Gastrocnemius medialis (tissue), 4 donors: ENCODE measurements around the gene CMAS. TPM values are rescaled to one million over a fixed set of nuclear protein-coding genes. Genes with fewer than 3 reads are reported as not detected.

Experiments
- ATAC-seq, 2 donors: fragments of 150-250 bp; one replicate each; pipeline ENCODE4 v1.9.1; 2016
- DNase-seq, 2 donors: peaks; one replicate each; pipeline ENCODE4 v3.0.0-alpha.2; 2019
- H3K27ac ChIP-seq, 4 donors: fragments of 200-600 bp; sonication (generic); 1 replicate in 1 of 4; 2 replicates in 3 of 4; pipeline ENCODE4 v1.5.1; 2016 to 2018; ENCODE audit warnings: mild to moderate bottlenecking in 2 of 4, moderate library complexity in 1 of 4
- H3K27me3 ChIP-seq, 3 donors: fragments of 200-600 bp; sonication (generic) in 2 of 3; 1 replicate in 1 of 3; 2 replicates in 2 of 3; pipeline versions ENCODE4 v1.5.1 to v1.6.0; 2016 to 2019; ENCODE audit warnings: mild to moderate bottlenecking in 1 of 3, moderate library complexity in 1 of 3
- H3K36me3 ChIP-seq, 2 donors: fragments of 200-600 bp; sonication (generic) in 1 of 2; one replicate each; pipeline ENCODE4 v1.5.1; 2017 to 2018
- H3K4me1 ChIP-seq, 2 donors: fragments of 200-600 bp; sonication (generic) in 1 of 2; one replicate each; pipeline ENCODE4 v1.5.1; 2016 to 2017; ENCODE audit warnings: mild to moderate bottlenecking in 2 of 2
- H3K4me3 ChIP-seq, 4 donors: fragments of 200-600 bp; sonication (generic) in 3 of 4; 1 replicate in 1 of 4; 2 replicates in 3 of 4; pipeline ENCODE4 v1.5.1; 2016 to 2019; ENCODE audit warnings: mild to moderate bottlenecking in 2 of 4
- H3K9me3 ChIP-seq, 3 donors: fragments of 200-600 bp; sonication (generic) in 2 of 3; 1 replicate in 1 of 3; 2 replicates in 2 of 3; pipeline ENCODE4 v1.5.1; 2016 to 2019
- POLR2A ChIP-seq, 2 donors: fragments of 450-650 bp; IDR thresholded peaks; one replicate each; pipeline ENCODE4 v1.6.1; 2017; ENCODE audit warnings: antibody characterized with exemption in 2 of 2, mild to moderate bottlenecking in 2 of 2, moderate library complexity in 2 of 2
- in situ Hi-C, 4 donors: fragments of 200-750 bp; cut with MboI; loops; one replicate each; pipeline versions ENCODE4 v1.15.0 to v1.8.0; 2017; ENCODE audit warnings: low sequenced_read_pairs in 4 of 4
- intact Hi-C: fragments of 100-400 bp; cut with DNase I; formaldehyde crosslinking; loops from one replicate; pipeline ENCODE4 v1.15.1; 2023; ENCODE audit warnings: low total_unique reads
- total RNA-seq, 4 donors: library from RNA; depleted of rRNA; stranded (reverse); fragments of >200 nt; gene quantifications; one replicate each; pipeline versions ENCODE4 v1.1.0 to v1.2.3, GENCODE V29; 2016
- TF ChIP-seq, protein P1 (sequence below), 5 experiments: fragments of 450-650 bp in 3 of 5; fragments of 200-600 bp in 2 of 5; sonication (generic) in 2 of 5; IDR thresholded peaks in 4 of 5; conservative IDR thresholded peaks in 1 of 5; 1 replicate in 4 of 5; 2 replicates in 1 of 5; pipeline ENCODE4 v1.5.1; 2016 to 2019; ENCODE audit warnings: antibody characterized with exemption in 5 of 5, mild to moderate bottlenecking in 3 of 5, moderate library complexity in 3 of 5

The CMAS gene
- total RNA-seq, 4 donors from 2014 or later: 28.2 to 33.4 (median 29.8) TPM

DNA sequence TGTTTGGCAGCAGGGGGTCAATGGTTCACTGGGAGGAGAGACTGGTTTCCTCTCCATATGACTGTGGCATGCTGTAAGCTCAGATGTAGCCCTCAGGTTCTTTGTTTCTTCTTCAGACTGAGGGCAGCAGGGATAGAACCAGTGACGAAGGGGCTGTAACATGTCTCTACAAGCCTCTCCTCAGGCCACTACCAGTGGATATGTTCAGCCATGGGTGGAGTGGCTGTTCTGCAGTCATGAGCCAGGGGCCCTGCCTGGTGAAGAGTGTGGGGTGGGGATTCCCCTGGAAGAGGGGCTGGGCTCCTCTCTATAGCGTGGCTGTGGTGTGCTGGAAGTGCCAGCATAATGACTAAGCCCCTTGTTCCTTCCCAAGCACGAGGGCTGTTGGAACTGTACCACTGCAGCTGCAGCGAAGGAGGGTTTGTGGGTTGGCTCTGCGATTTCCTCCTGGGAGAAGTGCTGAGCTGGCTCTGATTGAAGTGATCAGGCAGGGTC lies 55.8 kb downstream of the CMAS start:
- in situ Hi-C loops (loop anchor here in 3 of 4 donors (10.0 to 25.0 kb wide), 2 partner anchors 233 to 236 kb away; partner anchors contain the start of gene ST8SIA1 (in 3 of the 3)), intact Hi-C loops (no loop called here)
- peak in 1 of 2 donors; percentile 21 for ATAC-seq
- peak; percentile 5 to 51 for DNase-seq
- Histone ChIP-seq H3K4me3 (no peak overlapping the region), H3K9me3 (no peaks in the 10 kb centered on the region), H3K4me1 (no peaks in the 10 kb centered on the region), H3K27me3 (no peaks in the 10 kb centered on the region), H3K27ac (no peak overlapping the region), H3K36me3 (no peaks in the 10 kb centered on the region)
- TF ChIP-seq, protein P1, sequence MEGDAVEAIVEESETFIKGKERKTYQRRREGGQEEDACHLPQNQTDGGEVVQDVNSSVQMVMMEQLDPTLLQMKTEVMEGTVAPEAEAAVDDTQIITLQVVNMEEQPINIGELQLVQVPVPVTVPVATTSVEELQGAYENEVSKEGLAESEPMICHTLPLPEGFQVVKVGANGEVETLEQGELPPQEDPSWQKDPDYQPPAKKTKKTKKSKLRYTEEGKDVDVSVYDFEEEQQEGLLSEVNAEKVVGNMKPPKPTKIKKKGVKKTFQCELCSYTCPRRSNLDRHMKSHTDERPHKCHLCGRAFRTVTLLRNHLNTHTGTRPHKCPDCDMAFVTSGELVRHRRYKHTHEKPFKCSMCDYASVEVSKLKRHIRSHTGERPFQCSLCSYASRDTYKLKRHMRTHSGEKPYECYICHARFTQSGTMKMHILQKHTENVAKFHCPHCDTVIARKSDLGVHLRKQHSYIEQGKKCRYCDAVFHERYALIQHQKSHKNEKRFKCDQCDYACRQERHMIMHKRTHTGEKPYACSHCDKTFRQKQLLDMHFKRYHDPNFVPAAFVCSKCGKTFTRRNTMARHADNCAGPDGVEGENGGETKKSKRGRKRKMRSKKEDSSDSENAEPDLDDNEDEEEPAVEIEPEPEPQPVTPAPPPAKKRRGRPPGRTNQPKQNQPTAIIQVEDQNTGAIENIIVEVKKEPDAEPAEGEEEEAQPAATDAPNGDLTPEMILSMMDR (IDR thresholded peaks at IDR 0.05 in 4 of 5, conservative IDR thresholded peaks at IDR 0.05 in 1 of 5): no peak
- no peak for TF ChIP-seq POLR2A (IDR thresholded peaks at IDR 0.05)

DNA sequence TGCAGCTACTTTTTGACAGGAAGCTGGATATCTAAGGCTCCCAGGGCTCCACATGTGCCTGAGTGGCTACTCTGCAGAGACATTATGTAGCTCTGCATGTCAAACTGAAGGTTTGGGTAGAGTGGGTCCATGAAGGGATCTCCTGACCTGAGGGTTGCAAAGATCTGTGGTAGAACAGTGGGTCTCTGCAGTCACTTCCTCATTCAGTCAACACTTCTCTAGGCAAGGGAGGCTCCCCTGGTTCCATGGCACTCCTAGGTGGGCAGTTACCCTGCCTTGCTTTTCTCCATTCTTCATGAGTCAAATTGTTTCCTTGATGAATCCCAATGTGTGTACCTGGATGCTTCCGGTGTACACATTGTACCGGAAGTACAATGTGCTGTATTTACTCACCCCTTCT lies 57.4 kb downstream of the CMAS start:
- intact Hi-C loops: no loop called here

DNA sequence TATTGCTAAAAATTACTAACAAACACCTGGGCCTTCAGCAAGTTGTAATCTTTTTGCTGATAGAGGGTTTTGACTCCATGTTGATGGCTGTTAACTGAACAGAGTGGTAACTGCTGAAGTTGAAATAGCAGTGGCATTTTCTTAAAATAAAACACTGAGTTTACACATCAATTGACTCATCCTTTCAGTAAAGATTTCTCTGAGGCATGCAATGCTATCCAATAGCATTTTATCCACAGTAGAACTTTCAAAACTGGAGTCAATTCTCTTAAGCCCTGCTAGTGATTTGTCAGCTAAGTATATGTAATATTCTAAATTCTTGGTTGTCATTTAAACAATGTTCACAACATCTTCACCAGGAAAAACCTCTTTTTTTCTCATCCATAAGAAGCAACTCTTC lies 59.5 kb downstream of the CMAS start:
- H3K4me3 ChIP-seq: no peak overlapping the region
- ATAC-seq (no peak), DNase-seq (no peak)
- H3K4me1 ChIP-seq: no peaks in the 10 kb centered on the region
- no peak overlapping the region for H3K27ac ChIP-seq
- TF ChIP-seq, protein P1 (IDR thresholded peaks at IDR 0.05 in 4 of 5, conservative IDR thresholded peaks at IDR 0.05 in 1 of 5): no peak
- no peak for TF ChIP-seq POLR2A (IDR thresholded peaks at IDR 0.05)
- intact Hi-C loops (no loop called here), in situ Hi-C loops (loop anchor here in 3 of 4 donors (10.0 to 25.0 kb wide), 2 partner anchors 229 to 232 kb away; partner anchors contain the start of gene ST8SIA1 (in 3 of the 3))
- H3K36me3 ChIP-seq: no peaks in the 10 kb centered on the region
- H3K27me3 ChIP-seq: no peaks in the 10 kb centered on the region
- H3K9me3 ChIP-seq: no peaks in the 10 kb centered on the region

More for the DNA sequence above, 57.4 kb downstream of the CMAS start:
- ATAC-seq (no peak), DNase-seq (no peak)
- TF ChIP-seq, protein P1 (IDR thresholded peaks at IDR 0.05 in 4 of 5, conservative IDR thresholded peaks at IDR 0.05 in 1 of 5): no peak
- no peak for TF ChIP-seq POLR2A (IDR thresholded peaks at IDR 0.05)
- H3K4me1 ChIP-seq: no peaks in the 10 kb centered on the region
- no peaks in the 10 kb centered on the region for H3K27me3 ChIP-seq
- in situ Hi-C loops: loop anchor here in 3 of 4 donors (10.0 to 25.0 kb wide), 2 partner anchors 231 to 234 kb away; partner anchors contain the start of gene ST8SIA1 (in 3 of the 3)
- H3K9me3 ChIP-seq: no peaks in the 10 kb centered on the region
- no peak overlapping the region for H3K4me3 ChIP-seq
- H3K36me3 ChIP-seq: no peaks in the 10 kb centered on the region
- H3K27ac ChIP-seq: no peak overlapping the region

DNA sequence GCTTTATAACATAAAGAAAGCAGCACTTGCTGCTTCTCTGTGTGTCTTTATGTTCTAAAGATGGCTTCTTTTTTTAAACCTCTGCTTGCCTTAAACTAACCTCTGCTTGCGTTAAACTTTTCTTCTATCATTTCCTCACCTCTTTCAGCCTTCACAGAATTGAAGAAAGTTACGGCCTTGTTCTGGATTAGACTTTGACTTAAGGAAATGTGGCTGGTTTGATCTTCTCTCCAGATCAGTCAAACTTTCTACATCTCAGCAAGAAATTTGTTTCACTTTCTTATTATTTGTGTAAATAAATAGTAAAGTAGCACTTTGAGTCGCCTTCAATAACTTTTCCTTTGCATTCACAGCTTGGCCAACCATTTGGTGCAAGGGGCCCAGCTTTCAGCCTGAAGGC lies 64.2 kb downstream of the CMAS start:
- H3K9me3 ChIP-seq: no peaks in the 10 kb centered on the region
- H3K27me3 ChIP-seq: no peaks in the 10 kb centered on the region
- intact Hi-C loops: no loop called here
- H3K4me1 ChIP-seq: no peaks in the 10 kb centered on the region
- no peak overlapping the region for H3K4me3 ChIP-seq
- DNase-seq (no peak), ATAC-seq (no peak)
- TF ChIP-seq, protein P1 (IDR thresholded peaks at IDR 0.05 in 4 of 5, conservative IDR thresholded peaks at IDR 0.05 in 1 of 5): no peak
- TF ChIP-seq POLR2A (IDR thresholded peaks at IDR 0.05): no peak
- H3K36me3 ChIP-seq: no peaks in the 10 kb centered on the region
- H3K27ac ChIP-seq: no peak overlapping the region
- in situ Hi-C loops: loop anchor here in 2 of 4 donors (25.0 kb wide), 1 partner anchor 227 kb away; the partner anchor contains the start of gene ST8SIA1 (in 2 of the 2)

Other genes starting within 250 kb of the CMAS start
- gene ABCC9, start 104.8 kb upstream of the CMAS start, total RNA-seq: 100 to 1,000 TPM in 3 of 4 donors, 10 to 100 TPM in 1; 76.1 to 140 (median 118) TPM